Caki2 (cell line): ENCODE results near the gene NGFR. TPM values are rescaled to one million over a fixed set of nuclear protein-coding genes. Genes with fewer than 3 reads are reported as not detected.
"Not testable (repeated sequence)": the region's sequence is repeated elsewhere in the genome, so short reads cannot be mapped to it uniquely, and the experiment has no call there.

ENCODE experiments used
- DNase-seq: peaks from one replicate; pipeline ENCODE4 v3.0.0-alpha.2; 2015; ENCODE audit warnings: low read depth
- in situ Hi-C: cut with HindIII; loops from 2 replicates; pipeline ENCODE4 v1.10.0; 2016; ENCODE audit warnings: low sequenced_read_pairs, low pct_unique_long_range_greater_than_20kb, mixed read lengths
- total RNA-seq: library from RNA; depleted of rRNA; stranded (reverse); fragments of >200 nt; shearing (Covaris generic); gene quantifications from 2 replicates; pipeline ENCODE4 v1.2.3, GENCODE V29; 2014; ENCODE audit warnings: low replicate concordance

The NGFR gene
- total RNA-seq, 1 experiment from 2014 or later: 0.91 TPM

GRCh38 chr17:49489348-49489747, 5.7 kb upstream of the NGFR start:
- DNase-seq: no peak
- in situ Hi-C loops: no loop called here

- in situ Hi-C loops: no loop called here
- no peak for DNase-seq
These were observed 4.8 kb upstream of the NGFR start for GRCh38 chr17:49490276-49490675.

- in situ Hi-C loops: no loop called here
- DNase-seq: no peak
These were observed 3.8 kb upstream of the NGFR start for GRCh38 chr17:49491192-49491769.

- no peak for DNase-seq
- in situ Hi-C loops: no loop called here
These were observed 601 bp upstream of the NGFR start for GRCh38 chr17:49494399-49494985.

- in situ Hi-C loops: no loop called here
- DNase-seq: no peak
These were observed 719 bp downstream of the NGFR start for GRCh38 chr17:49495842-49496182.

- in situ Hi-C loops: no loop called here
- DNase-seq: no peak
These were observed 1.2 kb downstream of the NGFR start for GRCh38 chr17:49496183-49496866.

GRCh38 chr17:49496867-49497147, 1.7 kb downstream of the NGFR start:
- in situ Hi-C loops: no loop called here
- DNase-seq: no peak

- DNase-seq: no peak
- in situ Hi-C loops: no loop called here
These were observed 2.3 kb downstream of the NGFR start for GRCh38 chr17:49497148-49498028.

GRCh38 chr17:49498029-49498615, 3.0 kb downstream of the NGFR start:
- in situ Hi-C loops: no loop called here
- DNase-seq: no peak

- in situ Hi-C loops: loop anchor here (5.0 kb wide), 1 partner anchor 64 kb away; no protein-coding TSS in a partner anchor
- DNase-seq: no peak
These were observed 6.4 kb downstream of the NGFR start for GRCh38 chr17:49501496-49501895.

GRCh38 chr17:49502254-49502653, 7.2 kb downstream of the NGFR start:
- in situ Hi-C loops: loop anchor here (5.0 kb wide), 1 partner anchor 65 kb away; no protein-coding TSS in a partner anchor
- no peak for DNase-seq

GRCh38 chr17:49502680-49503079, 7.6 kb downstream of the NGFR start:
- not testable (repeated sequence) for DNase-seq
- in situ Hi-C loops: loop anchor here (5.0 kb wide), 1 partner anchor 65 kb away; no protein-coding TSS in a partner anchor

GRCh38 chr17:49504369-49504768, 9.3 kb downstream of the NGFR start:
- in situ Hi-C loops: loop anchor here (5.0 kb wide), 1 partner anchor 67 kb away; no protein-coding TSS in a partner anchor
- no peak for DNase-seq

GRCh38 chr17:49505854-49506253, 10.8 kb downstream of the NGFR start:
- in situ Hi-C loops: no loop called here

GRCh38 chr17:49506282-49506681, 11.2 kb downstream of the NGFR start:
- in situ Hi-C loops: no loop called here
- no peak for DNase-seq

More at GRCh38 chr17:49505854-49506253, 10.8 kb downstream of the NGFR start:
- no peak for DNase-seq

- in situ Hi-C loops: no loop called here
- no peak for DNase-seq
These were observed 13.2 kb downstream of the NGFR start for GRCh38 chr17:49508061-49508865.

GRCh38 chr17:49508866-49509587, 13.9 kb downstream of the NGFR start:
- DNase-seq: no peak
- in situ Hi-C loops: no loop called here
